Subcutaneous adipose tissue (tissue), 4 donors: Measurements from ENCODE around the gene PHKA2. TPM values are rescaled to one million over a fixed set of nuclear protein-coding genes. Genes with fewer than 3 reads are reported as not detected.

ENCODE experiments used
- total RNA-seq, 4 donors: library from RNA; depleted of rRNA; stranded (reverse); fragments of >200 nt; gene quantifications; one replicate each; pipeline ENCODE4 v1.1.0, GENCODE V29; 2016
- TF ChIP-seq, protein P1 (sequence below): fragments of 450-650 bp; IDR thresholded peaks from one replicate; pipeline ENCODE4 v1.5.1; 2016; ENCODE audit warnings: low read depth, mild to moderate bottlenecking, control low read depth, antibody characterized with exemption, moderate library complexity

PHKA2 gene
- total RNA-seq, 4 donors from 2014 or later: 14.8 to 57.3 (median 15.7) TPM

DNA sequence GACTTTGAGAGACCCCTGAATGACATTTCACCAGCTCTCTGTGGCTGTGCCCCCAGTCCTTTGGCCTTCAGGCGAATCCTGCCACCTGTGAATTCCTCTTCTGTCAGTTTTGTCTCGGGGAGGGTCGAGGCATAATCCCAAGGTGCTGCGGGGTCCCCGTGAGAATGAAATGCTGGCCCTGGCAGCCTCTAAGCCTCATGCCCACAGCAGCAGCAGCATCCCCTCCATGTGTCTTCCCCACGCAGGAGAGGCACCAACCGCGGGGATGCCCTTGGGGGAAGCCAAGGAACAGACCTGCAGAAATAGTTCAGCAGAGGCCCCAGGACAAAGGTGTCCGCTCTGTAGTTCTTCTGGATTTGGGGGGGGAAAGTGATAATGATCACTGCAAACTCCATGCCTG is 104.8 kb downstream of the PHKA2 start:
- TF ChIP-seq, protein P1, sequence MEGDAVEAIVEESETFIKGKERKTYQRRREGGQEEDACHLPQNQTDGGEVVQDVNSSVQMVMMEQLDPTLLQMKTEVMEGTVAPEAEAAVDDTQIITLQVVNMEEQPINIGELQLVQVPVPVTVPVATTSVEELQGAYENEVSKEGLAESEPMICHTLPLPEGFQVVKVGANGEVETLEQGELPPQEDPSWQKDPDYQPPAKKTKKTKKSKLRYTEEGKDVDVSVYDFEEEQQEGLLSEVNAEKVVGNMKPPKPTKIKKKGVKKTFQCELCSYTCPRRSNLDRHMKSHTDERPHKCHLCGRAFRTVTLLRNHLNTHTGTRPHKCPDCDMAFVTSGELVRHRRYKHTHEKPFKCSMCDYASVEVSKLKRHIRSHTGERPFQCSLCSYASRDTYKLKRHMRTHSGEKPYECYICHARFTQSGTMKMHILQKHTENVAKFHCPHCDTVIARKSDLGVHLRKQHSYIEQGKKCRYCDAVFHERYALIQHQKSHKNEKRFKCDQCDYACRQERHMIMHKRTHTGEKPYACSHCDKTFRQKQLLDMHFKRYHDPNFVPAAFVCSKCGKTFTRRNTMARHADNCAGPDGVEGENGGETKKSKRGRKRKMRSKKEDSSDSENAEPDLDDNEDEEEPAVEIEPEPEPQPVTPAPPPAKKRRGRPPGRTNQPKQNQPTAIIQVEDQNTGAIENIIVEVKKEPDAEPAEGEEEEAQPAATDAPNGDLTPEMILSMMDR: no peak

DNA sequence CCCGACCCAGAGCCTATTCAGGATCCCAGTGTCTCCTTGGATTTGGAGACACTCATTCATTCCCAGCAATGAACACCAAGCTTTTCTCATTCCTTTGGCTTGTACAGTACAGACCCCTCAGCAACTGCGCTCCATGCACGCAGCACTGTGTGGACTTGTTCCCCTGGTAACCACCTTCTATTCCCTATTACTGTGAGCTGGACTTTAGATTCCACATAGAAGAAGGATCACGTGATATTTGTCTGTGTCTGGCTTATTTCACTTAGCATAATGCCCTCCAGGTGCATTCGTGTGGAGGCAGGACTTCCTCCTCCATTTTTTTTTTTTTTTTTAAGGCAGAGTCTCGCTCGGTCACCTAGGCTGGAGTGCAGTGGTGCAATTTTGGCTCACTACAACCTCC is 106.4 kb downstream of the PHKA2 start:
- TF ChIP-seq, protein P1: no peak

DNA sequence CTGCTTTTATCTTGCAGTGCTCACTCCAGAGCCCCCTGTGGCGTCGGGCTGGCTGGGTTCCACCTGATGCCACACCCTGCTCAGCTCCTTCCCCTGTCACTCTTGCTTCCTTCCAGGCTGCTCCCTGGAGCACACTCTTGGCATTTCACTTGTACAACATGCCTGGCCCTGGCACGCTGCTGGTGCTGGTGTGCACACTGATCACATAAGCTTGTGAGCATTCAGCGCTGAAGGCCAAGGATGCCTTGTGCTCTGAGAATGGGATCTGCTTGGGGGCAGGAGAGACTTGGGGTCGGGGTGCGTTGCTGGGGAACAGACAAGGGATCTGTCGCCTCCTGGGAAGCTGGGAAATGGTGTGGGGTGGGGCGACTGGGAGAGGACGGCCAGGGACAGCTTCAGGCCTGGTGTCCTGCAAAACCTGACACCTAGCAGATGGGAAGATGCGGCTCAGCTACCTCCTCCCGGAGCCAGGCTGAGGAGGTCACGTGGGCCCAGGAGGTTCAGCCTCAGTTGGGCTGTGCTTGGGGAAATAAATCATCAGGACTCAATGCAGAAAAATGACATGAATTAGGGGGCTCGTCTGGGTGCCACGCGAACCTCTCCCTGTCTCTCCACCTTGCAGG is 108.5 kb downstream of the PHKA2 start:
- TF ChIP-seq, protein P1: no peak

GRCh38 chrX:18874560-18875255 is 109.2 kb downstream of the PHKA2 start:
- TF ChIP-seq, protein P1: no peak

DNA sequence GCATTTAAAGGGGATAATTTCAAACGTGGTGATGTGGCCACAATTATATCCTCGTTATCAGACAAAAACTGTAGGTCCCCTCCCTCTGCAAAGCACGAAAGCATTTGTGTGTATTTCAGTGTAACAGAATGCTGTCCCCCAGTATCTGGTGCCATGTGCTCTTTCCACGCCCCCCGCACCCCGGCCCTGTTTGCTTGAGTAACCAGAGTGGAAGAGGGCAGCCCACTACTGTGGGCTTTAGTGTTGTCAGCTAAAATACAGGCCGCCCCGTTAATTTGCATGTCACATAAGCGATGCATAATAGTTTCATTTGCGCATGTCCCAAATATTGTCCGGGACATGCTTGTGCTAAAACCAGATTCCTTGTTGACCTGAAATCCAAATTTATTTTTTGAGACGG is 110.1 kb downstream of the PHKA2 start:
- TF ChIP-seq, protein P1: no peak

DNA sequence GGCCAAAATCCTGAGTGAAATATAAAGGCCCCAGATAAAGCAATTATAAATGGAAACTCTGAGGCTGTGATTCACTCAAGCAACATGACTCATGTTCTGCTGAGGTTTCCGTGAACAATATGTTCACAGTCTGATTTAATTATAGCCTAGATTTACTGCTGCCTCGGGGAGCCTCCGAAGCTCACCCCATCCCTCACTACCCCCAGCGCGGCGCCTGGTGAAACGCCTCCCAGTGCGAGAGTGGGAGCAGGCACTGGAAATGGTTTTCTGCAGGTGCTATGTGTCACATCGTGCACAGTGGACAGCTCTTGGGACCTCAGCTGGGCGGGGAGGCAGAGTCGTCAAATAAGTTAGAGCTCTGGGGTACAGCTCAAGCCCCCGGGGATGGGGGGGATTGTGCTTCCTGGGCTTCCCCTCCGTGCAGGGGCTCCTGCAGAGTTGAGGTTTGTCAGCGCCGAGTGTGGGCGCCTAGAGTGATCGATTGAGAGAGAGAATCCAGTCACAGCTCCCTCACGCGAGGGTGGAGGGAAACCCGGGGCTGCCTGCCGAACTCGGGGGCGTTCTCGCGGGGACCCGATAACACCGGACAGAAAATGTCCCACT is 110.6 kb downstream of the PHKA2 start:
- TF ChIP-seq, protein P1: no peak

DNA sequence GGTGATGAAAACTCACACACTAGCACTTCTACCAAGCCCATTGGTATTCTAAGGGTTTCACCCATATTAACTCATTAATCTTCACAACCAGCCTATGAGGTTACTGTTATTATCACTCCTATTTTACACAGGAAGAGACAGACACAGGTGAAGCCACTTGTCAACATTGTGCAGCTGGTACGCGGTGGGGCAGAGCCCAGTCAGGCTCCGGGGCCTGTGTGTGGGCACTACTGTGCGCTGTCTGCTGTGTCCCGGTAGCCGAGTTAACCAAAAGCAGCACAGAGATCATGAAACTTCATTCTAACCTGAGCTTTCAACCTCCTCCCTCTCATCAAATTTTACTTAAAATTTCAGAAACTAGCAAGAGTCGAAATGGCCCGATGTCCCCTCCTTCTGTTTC is 111.3 kb downstream of the PHKA2 start:
- TF ChIP-seq, protein P1: no peak
